Measurements from ENCODE around the gene TUBA3E.

DNA sequence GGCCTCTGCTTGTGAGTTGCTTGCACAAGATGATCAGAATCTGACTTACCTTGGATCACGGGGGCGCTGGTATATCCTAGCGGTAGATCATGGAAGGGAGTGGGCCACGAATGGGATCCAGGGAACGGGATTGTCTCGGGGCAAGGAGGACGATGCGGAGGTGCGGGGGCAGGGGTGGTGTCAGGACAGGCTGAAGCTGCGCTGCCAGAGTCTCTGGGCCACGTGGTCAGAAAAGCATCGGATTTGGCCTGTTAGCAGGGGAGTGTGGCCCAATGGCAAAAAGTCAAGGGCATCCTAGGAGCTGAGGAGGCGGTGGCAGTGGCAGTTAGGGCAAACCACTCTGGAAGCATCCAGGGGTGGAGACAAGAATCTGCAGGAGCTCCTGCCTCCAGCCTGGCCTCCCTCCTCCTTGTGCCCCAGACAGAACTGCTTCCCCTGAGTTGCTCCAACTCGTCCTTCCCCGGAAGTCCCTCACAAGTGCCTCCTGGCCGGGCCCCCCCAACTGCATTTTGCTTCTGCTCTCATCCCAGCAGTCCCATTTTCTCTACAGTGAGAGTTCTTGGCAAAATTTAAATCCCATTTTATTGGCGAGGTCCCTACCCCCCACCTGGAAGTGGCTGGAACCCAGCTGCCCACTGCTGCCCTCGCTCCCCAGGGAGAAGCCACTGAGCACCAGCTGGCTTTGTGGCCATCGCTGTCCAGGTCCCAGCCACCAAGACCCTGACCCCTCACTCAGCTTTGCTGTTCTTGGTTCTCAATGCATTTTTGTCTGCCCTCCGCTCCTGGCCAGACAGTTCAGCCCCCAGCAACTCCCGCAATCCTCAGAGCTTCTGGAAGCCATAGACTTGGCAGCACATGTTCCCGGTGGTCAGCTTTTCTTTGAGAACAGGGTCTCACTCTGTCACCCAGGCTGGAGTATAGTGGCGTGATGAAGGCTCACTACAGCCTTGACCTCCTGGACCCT, 47.8 kb downstream of the TUBA3E start:
- no peak for TF ChIP-seq CTCF (IDR thresholded peaks at IDR 0.05)
- no peak for TF ChIP-seq POLR2A (IDR thresholded peaks at IDR 0.05)
- TF ChIP-seq EP300 (IDR thresholded peaks at IDR 0.05), result no peak
- no peak for TF ChIP-seq POLR2AphosphoS5 (IDR thresholded peaks at IDR 0.05)
